ENCODE results near the gene TH.

DNA sequence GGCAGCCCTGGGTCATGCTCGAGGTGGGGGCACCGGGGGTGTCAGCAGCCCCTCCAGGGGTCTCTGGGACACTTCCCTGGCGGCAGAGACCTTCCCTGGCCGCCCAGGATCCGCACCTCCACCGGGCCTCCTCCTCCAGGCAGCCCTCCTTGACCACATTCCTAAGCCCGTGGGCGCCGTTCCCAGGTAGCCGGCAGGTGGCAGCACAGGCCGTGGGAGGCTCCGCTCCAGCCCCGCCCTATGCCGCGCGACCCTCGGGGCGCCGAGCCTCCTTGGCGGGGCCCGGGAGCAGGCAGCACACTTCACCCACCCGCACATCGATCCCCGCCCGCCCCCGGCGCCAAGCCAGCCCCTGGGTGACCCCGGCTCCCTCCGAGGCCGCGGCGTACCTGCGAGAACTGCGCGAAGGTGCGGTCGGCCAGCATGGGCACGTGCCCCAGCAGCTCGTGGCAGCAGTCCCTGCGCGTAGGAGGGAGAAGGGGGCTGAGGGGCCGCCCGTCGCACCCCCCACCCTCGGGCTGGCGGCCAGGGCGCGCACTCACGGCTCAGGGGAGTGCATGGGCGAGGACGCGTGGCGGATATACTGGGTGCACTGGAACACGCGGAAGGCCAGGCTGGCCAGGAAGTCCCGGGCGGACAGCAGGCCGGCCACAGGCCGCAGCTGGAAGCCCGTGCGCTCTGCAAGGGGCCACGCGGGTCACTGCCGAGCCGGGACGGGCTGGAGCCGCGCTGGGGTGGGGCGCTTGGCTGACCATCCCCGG is 5.3 kb downstream of the TH start:
- TF ChIP-seq ARNT (IDR thresholded peaks at IDR 0.05) (no peak), ZNF384 (IDR thresholded peaks at IDR 0.05) (no peak), FOXM1 (IDR thresholded peaks at IDR 0.05; ENCODE audit: borderline replicate concordance) (no peak), SP1 (IDR thresholded peaks at IDR 0.05) (no peak), NFRKB (IDR thresholded peaks at IDR 0.05) (no peak), LEF1 (IDR thresholded peaks at IDR 0.05; ENCODE audit: borderline replicate concordance) (no peak), L3MBTL2 (conservative IDR thresholded peaks at IDR 0.05) (no peak), ELF4 (IDR thresholded peaks at IDR 0.05) (no peak), SUZ12 (IDR thresholded peaks at IDR 0.05) (no peak), BHLHE40 (IDR thresholded peaks at IDR 0.05; ENCODE audit: borderline replicate concordance) (no peak), CTBP1 (IDR thresholded peaks at IDR 0.05; ENCODE audit: borderline replicate concordance) (no peak), FOXK2 (IDR thresholded peaks at IDR 0.05) (no peak)

All from HEK293T (cell line).